Muscle layer of colon (tissue), 2 donors: ENCODE results near the gene EPB41L2.

Experiments used
- H3K27ac ChIP-seq: one replicate; pipeline ENCODE4 v1.7.0; 2013; ENCODE audit warnings: low read depth, mild to moderate bottlenecking, low read length, moderate library complexity
- H3K27me3 ChIP-seq, 2 donors: one replicate each; pipeline ENCODE4 v1.7.0; 2013; ENCODE audit warnings: low read length in 2 of 2, mild to moderate bottlenecking in 2 of 2; ENCODE audit not compliant: insufficient read depth in 2 of 2, control insufficient read depth in 1 of 2
- H3K36me3 ChIP-seq: one replicate; pipeline ENCODE4 v1.7.0; 2013; ENCODE audit warnings: mild to moderate bottlenecking, low read length; ENCODE audit not compliant: insufficient read depth
- H3K4me1 ChIP-seq: one replicate; pipeline ENCODE4 v1.7.0; 2013; ENCODE audit warnings: mild to moderate bottlenecking, low read length; ENCODE audit not compliant: insufficient read depth
- H3K4me3 ChIP-seq, 2 donors: one replicate each; pipeline ENCODE4 v1.7.0; 2013; ENCODE audit warnings: low read length in 2 of 2, low read depth in 1 of 2, mild to moderate bottlenecking in 1 of 2, moderate library complexity in 1 of 2
- H3K9ac ChIP-seq: one replicate; pipeline ENCODE4 v1.7.0; 2013; ENCODE audit warnings: low read length
- H3K9me3 ChIP-seq: one replicate; pipeline ENCODE4 v1.7.0; 2013; ENCODE audit warnings: mild to moderate bottlenecking, low read length
- donor health status: abdominal sarcoma.
- donor health status: Adenocarcinoma of cecum.

The EPB41L2 gene

DNA sequence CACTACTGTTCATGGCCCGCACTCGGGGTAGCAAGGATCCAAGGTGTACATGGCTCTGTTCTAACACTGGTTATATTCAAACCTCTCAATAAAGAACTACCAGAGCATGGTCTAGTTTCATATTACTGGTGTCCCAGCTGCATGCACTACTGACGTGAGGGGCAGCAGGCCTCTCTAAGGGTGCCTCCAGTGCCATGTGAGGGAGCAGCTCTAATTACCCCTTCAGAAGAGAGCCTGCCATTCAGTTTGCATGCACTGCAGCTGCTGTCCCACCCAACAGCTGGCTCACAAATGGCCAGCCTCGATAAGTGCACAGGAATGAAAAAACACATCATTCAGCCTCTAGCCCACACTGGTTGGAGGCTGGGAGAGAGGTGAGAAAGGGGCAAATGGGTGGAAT lies 150.6 kb downstream of the EPB41L2 start:
- H3K4me1 ChIP-seq = peaks cover 7% of the 10 kb centered on the region
- H3K27me3 ChIP-seq = no peaks in the 10 kb centered on the region
- no peak overlapping the region for H3K9ac ChIP-seq
- H3K4me3 ChIP-seq = no peak overlapping the region
- H3K9me3 ChIP-seq = no peaks in the 10 kb centered on the region
- H3K27ac ChIP-seq = no peak overlapping the region
- no peaks in the 10 kb centered on the region for H3K36me3 ChIP-seq

DNA sequence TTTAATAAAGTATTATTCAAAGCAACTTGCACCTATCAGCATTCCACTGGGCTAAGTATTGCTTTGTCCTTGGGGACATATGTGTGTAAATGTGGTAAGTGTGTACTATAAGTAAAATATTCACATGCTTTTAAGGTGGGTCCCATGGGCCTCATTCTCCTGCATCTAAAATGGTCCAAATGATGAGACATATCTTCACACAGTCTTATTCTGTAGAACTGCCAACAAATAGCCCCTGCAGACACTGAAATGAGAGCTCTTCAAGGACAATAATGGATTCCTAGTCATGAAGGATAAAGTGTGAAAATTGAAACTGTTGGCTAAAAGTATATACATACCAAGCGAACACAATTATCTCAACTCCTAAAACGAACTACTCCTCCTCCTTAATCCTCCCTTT lies 154.1 kb downstream of the EPB41L2 start:
- Histone ChIP-seq H3K4me1 (no peaks in the 10 kb centered on the region), H3K36me3 (no peaks in the 10 kb centered on the region), H3K4me3 (no peak overlapping the region), H3K9ac (no peak overlapping the region), H3K9me3 (no peaks in the 10 kb centered on the region), H3K27ac (no peak overlapping the region), H3K27me3 (no peaks in the 10 kb centered on the region)

DNA sequence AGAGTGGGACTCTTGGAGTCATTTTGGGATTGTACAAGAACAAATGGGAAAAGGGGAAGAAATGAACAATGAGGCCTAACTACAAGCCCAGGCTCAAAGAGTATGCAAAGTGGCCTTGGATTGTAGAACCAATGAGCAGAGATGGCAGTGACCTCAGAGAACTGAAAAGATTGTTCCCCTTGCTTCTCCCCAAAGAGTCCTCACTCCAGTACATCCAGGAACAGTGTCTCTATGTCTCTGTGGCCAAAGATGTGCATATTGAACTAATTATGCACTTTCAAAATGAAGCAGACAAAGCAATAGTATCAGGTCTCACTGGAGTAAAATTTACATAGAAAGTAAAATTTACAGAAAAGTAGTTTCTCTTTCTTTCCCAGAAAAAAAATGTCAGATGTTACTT lies 154.9 kb downstream of the EPB41L2 start:
- H3K27ac ChIP-seq = no peak overlapping the region
- no peaks in the 10 kb centered on the region for H3K36me3 ChIP-seq
- no peak overlapping the region for H3K4me3 ChIP-seq
- no peak overlapping the region for H3K9ac ChIP-seq
- no peaks in the 10 kb centered on the region for H3K9me3 ChIP-seq
- no peaks in the 10 kb centered on the region for H3K27me3 ChIP-seq
- no peaks in the 10 kb centered on the region for H3K4me1 ChIP-seq

DNA sequence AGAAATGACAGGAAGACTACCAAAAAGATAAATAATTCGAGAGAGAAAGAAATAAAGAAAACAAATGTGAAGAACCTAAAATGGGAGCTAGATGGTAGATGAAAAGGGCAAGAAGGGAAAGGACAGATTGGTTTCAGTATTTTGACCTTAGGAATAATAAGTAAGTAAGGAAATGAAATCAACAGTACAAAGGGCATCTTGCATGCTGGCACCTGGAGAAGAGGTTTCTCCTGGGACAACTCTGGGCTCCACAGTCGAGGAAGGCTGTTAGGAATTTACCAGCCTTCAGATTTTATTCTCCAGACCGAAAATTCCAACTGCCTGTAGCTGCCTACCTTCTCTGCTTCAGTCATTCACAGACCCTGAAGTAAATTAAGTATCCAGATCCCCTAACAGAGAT lies 155.4 kb downstream of the EPB41L2 start:
- Histone ChIP-seq H3K27me3 (no peaks in the 10 kb centered on the region), H3K9me3 (no peaks in the 10 kb centered on the region), H3K27ac (no peak overlapping the region), H3K4me1 (no peaks in the 10 kb centered on the region), H3K9ac (no peak overlapping the region), H3K4me3 (no peak overlapping the region), H3K36me3 (no peaks in the 10 kb centered on the region)

DNA sequence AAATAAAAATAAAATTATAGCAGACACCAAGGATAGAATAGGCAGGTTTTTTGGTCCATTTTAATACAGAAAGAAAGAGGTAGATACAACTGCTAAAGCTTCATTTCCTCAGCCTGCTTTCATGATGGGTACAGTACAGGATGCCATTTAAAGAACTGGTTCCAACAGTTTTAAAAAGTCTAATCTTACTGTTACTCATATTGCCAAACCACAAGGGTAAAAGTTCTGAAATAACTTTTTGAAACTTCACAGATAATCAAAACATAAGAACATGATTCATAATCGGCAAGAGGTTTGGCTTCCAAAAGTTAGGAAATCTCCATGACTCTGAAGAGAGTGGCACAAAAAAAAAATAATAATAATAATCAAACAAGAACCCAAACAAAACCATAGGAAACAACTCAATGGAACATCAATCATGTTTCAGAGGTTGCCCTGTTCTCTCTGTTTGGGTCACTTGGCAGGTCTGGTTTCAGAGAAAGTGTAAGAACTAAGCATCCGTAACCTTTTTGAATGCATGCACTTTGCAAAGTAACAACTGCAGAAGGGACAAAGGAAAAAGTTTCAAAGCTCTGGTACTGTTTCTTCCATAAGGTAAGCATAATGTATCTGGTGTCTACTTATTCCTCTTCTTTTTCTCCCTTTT lies 156.2 kb downstream of the EPB41L2 start:
- Histone ChIP-seq H3K4me3 (no peak overlapping the region), H3K4me1 (no peaks in the 10 kb centered on the region), H3K27me3 (no peaks in the 10 kb centered on the region), H3K27ac (no peak overlapping the region), H3K9me3 (no peaks in the 10 kb centered on the region), H3K9ac (no peak overlapping the region), H3K36me3 (no peaks in the 10 kb centered on the region)

DNA sequence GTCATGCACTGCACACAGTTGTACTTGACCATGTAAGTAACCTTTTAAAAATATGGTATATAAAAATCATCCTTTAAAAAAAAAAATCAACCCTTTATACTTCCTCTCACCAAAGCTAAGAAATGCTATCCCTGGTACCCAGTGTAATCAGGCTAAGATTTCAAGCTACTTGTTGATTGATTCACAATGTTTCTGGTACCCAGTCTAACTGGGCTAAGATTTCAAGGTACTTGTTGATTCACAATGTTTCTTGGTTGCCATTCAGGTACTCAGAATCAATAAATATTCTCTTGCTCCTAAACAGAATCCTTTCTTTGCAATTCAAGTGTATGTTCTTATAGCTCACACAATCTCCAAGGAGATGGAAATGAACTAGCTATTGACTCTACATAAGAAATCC lies 159.4 kb downstream of the EPB41L2 start:
- Histone ChIP-seq H3K27me3 (no peaks in the 10 kb centered on the region), H3K36me3 (peaks cover 14% of the 10 kb centered on the region), H3K4me3 (no peak overlapping the region), H3K27ac (no peak overlapping the region), H3K9me3 (no peaks in the 10 kb centered on the region), H3K9ac (no peak overlapping the region), H3K4me1 (peaks cover 7% of the 10 kb centered on the region)

DNA sequence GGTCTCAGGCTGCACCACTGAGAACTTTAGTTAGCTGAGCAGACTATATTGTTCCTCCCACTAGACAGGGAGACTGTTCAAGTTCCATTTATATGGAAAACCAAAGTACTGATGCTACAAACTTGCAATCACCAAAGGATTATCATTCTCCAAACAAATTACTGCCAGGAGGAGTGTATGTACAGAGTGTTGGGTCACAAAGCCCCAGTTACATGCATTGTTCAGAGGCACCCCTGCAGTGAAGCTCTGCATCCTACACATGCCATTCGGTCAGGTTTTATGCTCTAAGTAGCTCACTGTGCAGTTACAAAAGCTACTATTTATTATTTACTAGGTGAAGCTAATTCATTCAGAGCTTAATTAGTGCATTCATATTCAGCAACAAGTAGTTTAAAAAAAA lies 160.0 kb downstream of the EPB41L2 start:
- no peak overlapping the region for H3K27ac ChIP-seq
- peaks cover 14% of the 10 kb centered on the region for H3K36me3 ChIP-seq
- no peaks in the 10 kb centered on the region for H3K9me3 ChIP-seq
- no peak overlapping the region for H3K9ac ChIP-seq
- no peak overlapping the region for H3K4me3 ChIP-seq
- no peaks in the 10 kb centered on the region for H3K27me3 ChIP-seq
- peaks cover 7% of the 10 kb centered on the region for H3K4me1 ChIP-seq

DNA sequence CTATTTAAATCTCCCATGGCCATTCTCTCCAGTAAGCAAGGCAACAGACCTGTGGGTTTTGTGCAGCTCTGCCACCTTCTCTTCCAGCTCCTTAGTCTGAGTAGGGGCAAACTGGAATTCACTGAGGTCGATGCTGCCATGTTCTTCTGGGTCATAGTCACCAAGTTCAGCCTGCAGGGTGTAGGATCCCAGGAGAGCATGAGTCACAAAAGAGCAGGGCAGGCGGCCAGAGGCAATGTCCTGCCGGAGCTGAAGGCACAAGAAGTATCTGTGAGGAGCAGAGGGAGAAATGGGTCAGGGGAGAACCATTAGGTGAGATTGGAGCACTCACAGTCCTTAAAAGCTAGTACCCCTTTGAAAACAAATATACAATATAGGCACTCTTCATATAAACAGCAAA lies 162.1 kb downstream of the EPB41L2 start:
- Histone ChIP-seq H3K36me3 (peaks cover 14% of the 10 kb centered on the region), H3K27me3 (no peaks in the 10 kb centered on the region), H3K4me1 (peaks cover 7% of the 10 kb centered on the region), H3K9ac (no peak overlapping the region), H3K4me3 (no peak overlapping the region), H3K27ac (no peak overlapping the region), H3K9me3 (no peaks in the 10 kb centered on the region)

DNA sequence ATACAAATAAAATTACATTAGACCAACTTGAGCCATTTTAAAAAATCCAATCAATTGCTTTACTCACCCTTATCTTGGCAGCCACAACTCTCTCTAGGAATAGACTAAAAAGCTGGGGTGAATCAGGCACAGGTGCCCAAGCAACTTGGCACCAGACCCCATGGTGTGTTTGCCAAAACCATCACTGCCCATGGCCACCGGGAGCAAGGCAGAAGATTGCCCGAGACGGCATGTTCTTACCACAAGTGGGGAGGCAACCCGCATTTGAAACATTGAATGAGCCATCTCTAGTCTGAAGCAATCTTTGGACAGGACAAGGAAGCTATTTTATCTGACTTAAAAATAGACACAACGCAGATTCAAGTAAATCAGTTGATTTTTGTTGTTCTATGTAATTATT lies 166.8 kb downstream of the EPB41L2 start:
- peaks cover 27% of the 10 kb centered on the region for H3K36me3 ChIP-seq
- H3K9ac ChIP-seq = no peak overlapping the region
- no peak overlapping the region for H3K27ac ChIP-seq
- no peaks in the 10 kb centered on the region for H3K9me3 ChIP-seq
- H3K4me3 ChIP-seq = no peak overlapping the region
- peaks cover 6% of the 10 kb centered on the region for H3K4me1 ChIP-seq
- H3K27me3 ChIP-seq = no peaks in the 10 kb centered on the region

DNA sequence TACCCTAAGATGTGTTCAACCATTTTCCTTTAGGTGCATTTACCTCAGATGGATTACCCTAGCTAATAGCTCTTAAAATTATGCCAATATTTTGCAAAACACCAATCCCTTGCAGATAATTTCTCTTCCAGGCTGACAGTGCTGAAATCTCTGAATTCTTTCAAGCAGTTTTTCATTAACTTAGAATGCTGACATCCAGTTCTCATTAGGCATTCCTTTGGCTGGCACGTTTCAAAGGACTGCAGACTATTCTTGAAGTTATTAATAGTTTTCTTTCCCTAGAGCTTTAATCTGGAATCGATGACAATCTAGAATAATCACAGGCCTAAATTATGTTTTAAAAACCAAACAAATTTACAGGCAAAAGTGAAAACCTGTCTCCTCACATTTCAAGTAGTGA lies 167.5 kb downstream of the EPB41L2 start:
- H3K36me3 ChIP-seq = peaks cover 22% of the 10 kb centered on the region
- peaks cover 4% of the 10 kb centered on the region for H3K4me1 ChIP-seq
- no peak overlapping the region for H3K4me3 ChIP-seq
- H3K27ac ChIP-seq = no peak overlapping the region
- no peaks in the 10 kb centered on the region for H3K27me3 ChIP-seq
- no peaks in the 10 kb centered on the region for H3K9me3 ChIP-seq
- H3K9ac ChIP-seq = no peak overlapping the region

DNA sequence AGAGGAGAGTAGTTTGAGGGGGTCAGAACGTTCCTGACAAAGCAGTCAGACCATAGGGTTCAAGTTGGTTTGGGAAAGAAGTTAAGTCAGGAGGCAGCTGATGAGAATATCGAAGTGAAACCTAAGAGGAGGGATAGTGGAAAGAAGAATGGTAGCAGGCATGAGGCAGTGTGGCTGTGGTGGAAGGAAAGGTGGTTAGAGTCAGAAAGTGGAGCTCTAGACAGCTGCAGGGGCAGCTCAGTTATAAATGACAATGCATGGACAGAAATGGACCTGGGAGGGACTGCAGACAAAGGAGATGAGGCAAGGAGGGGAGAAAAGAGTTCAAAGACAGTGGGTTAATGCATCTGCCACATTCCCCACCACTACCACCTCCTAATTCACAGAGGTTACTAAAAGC lies 169.3 kb downstream of the EPB41L2 start:
- Histone ChIP-seq H3K27me3 (no peaks in the 10 kb centered on the region), H3K4me3 (no peak overlapping the region), H3K36me3 (peaks cover 13% of the 10 kb centered on the region), H3K4me1 (peaks cover 9% of the 10 kb centered on the region), H3K27ac (no peak overlapping the region), H3K9ac (no peak overlapping the region), H3K9me3 (no peaks in the 10 kb centered on the region)

DNA sequence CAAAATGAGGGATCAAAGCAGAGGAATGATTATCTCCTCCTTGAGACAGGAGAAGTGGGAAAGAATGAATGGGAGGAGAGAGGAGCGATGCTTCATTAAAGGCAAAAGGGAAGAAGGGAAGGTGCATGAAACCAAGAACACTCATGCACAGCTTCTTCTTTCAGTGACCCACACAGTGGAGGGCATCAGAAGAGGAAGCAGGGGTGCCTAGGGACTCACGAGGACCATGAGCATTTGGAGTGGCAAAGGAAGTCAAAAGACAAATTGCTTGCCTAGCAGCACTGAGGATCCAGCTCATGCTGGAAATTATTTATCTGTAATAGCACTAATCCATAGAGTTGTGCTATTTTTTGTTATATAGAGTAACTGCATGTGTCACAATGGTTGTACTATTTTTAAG lies 169.8 kb downstream of the EPB41L2 start:
- no peaks in the 10 kb centered on the region for H3K9me3 ChIP-seq
- no peaks in the 10 kb centered on the region for H3K27me3 ChIP-seq
- peaks cover 13% of the 10 kb centered on the region for H3K36me3 ChIP-seq
- no peak overlapping the region for H3K4me3 ChIP-seq
- no peak overlapping the region for H3K27ac ChIP-seq
- H3K9ac ChIP-seq = no peak overlapping the region
- peaks cover 9% of the 10 kb centered on the region for H3K4me1 ChIP-seq
